Measurements from ENCODE around the gene SCRN2. TPM values are rescaled to one million over a fixed set of nuclear protein-coding genes. Genes with fewer than 3 reads are reported as not detected.
A peak's percentile ranks its signal among the peaks of the same experiment; 100 is the strongest.

SCRN2 gene
- total and polyA plus RNA-seq, 2 of the 13 experiments (the other 11 are each of a cell fraction or from before 2014, with no cell fraction given), result 21.7 to 29.5 TPM

GRCh38 chr17:47831003-47831933 is 9.8 kb downstream of the SCRN2 start, which contains the start of the genes LRRC46 and MRPL10 (continued):
- TF ChIP-seq ZNF883 (CRISPR knock-in tag; IDR thresholded peaks at IDR 0.05; ENCODE audit: not compliant biosample characterization) (peak; percentile 89), WIZ (CRISPR knock-in tag; IDR thresholded peaks at IDR 0.05) (peak; percentile 67), TFDP2 (CRISPR knock-in tag; IDR thresholded peaks at IDR 0.05) (peak; percentile 84), RAD21 (CRISPR knock-in tag; IDR thresholded peaks at IDR 0.05) (peak; percentile 25; the same call in 1 of the 2 replicates), ZSCAN9 (CRISPR knock-in tag; IDR thresholded peaks at IDR 0.05; ENCODE audit: borderline replicate concordance) (peak; percentile 85), GTF2F1 (IDR thresholded peaks at IDR 0.05; ENCODE audit: low read length) (no peak), ZSCAN29 (CRISPR knock-in tag; conservative IDR thresholded peaks at IDR 0.05) (0 out of 2 replicates have a peak, but pooled peaks have one; percentile 2), NFIB (CRISPR knock-in tag; IDR thresholded peaks at IDR 0.05; ENCODE audit: borderline replicate concordance) (no peak), BATF2 (CRISPR knock-in tag; IDR thresholded peaks at IDR 0.05) (no peak), DNMT1 (CRISPR knock-in tag; IDR thresholded peaks at IDR 0.05) (peak; percentile 86; the same call in 1 of the 2 replicates), REL (CRISPR knock-in tag; conservative IDR thresholded peaks at IDR 0.05) (no peak), POGK (CRISPR knock-in tag; conservative IDR thresholded peaks at IDR 0.05) (peak; percentile 58; the same call in 1 of the 2 replicates), ZNF768 (CRISPR knock-in tag; IDR thresholded peaks at IDR 0.05) (peak; percentile 73), ZSCAN30 (CRISPR knock-in tag; IDR thresholded peaks at IDR 0.05) (0 out of 2 replicates have a peak, but pooled peaks have one; percentile 85), SAP130 (CRISPR knock-in tag; IDR thresholded peaks at IDR 0.05; ENCODE audit: low read depth) (peak; percentile 98), ZBTB10 (CRISPR knock-in tag; IDR thresholded peaks at IDR 0.05; ENCODE audit: borderline replicate concordance) (no peak; the same call in 1 of the 2 replicates), ZNF652 (CRISPR knock-in tag; IDR thresholded peaks at IDR 0.05; ENCODE audit: borderline replicate concordance, low read depth) (no peak), MZF1 (CRISPR knock-in tag; IDR thresholded peaks at IDR 0.05; ENCODE audit: borderline replicate concordance) (no peak)

All from HepG2 (cell line).